Muscle layer of duodenum (tissue), 2 donors: ENCODE measurements around the gene SIRPB1.
"Not testable (repeated sequence)": the region's sequence is repeated elsewhere in the genome, so short reads cannot be mapped to it uniquely, and the experiment has no call there.

Source experiments
- H3K27ac ChIP-seq: one replicate; pipeline ENCODE4 v1.7.0; 2013; ENCODE audit warnings: mild to moderate bottlenecking, low read length
- H3K27me3 ChIP-seq: one replicate; pipeline ENCODE4 v1.7.0; 2013; ENCODE audit warnings: low read depth, mild to moderate bottlenecking, control low read depth, low read length
- H3K36me3 ChIP-seq, 2 donors: one replicate each; pipeline ENCODE4 v1.7.0; 2013; ENCODE audit warnings: low read length in 2 of 2, control low read depth in 1 of 2, mild to moderate bottlenecking in 1 of 2; ENCODE audit not compliant: insufficient read depth in 2 of 2, control insufficient read depth in 1 of 2
- H3K4me1 ChIP-seq, 2 donors: one replicate each; pipeline ENCODE4 v1.7.0; 2013; ENCODE audit warnings: low read length in 2 of 2, mild to moderate bottlenecking in 2 of 2, control low read depth in 1 of 2, moderate library complexity in 1 of 2; ENCODE audit not compliant: insufficient read depth in 2 of 2, control insufficient read depth in 1 of 2
- H3K4me3 ChIP-seq, 2 donors: one replicate each; pipeline ENCODE4 v1.7.0; 2013; ENCODE audit warnings: low read length in 2 of 2, low read depth in 1 of 2, mild to moderate bottlenecking in 1 of 2
- H3K9me3 ChIP-seq, 2 donors: one replicate each; pipeline ENCODE4 v1.7.0; 2013; ENCODE audit warnings: low read length in 2 of 2, control low read depth in 1 of 2, mild to moderate bottlenecking in 1 of 2; ENCODE audit not compliant: control insufficient read depth in 1 of 2
- donor health status: healthy.

The SIRPB1 gene

DNA sequence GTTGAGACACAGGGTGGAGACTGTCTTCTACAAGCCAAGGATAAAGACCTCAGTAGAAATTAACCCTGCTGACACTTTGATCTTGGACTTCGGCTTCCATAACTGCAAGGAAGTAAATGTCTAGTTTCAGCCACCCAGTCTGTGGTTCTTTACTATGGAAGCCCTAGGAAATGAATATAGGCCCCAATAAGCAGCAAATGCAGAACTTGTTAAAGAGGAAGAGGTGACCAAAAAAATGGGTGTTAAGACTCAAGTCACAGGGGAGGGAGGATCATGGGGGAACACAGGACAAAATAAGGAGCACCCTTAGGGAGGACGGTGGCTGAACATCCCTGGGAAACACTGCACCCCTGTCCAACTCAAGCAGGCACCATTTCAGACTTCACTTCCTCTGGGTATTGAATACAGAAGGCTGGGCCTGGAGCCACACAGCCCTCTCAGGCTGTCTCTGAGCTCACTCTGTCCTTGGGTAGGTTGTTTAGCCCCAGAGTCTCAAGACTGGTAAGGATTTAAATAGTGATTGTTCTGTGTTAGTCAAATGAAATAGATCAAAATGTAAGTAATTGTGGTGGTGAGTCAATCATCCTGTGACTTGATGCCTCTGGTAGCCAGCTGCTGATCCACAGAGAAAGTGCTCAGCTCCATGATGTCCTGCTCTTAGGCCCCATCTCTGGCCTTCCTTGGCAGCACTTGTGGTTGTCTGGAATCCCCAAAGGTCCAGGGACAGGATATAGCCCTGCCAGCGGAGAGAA, 31.9 kb downstream of the SIRPB1 start:
- Histone ChIP-seq H3K4me3 (no peak overlapping the region), H3K27ac (no peak overlapping the region), H3K27me3 (no peaks in the 10 kb centered on the region), H3K4me1 (no peaks in the 10 kb centered on the region), H3K36me3 (no peaks in the 10 kb centered on the region), H3K9me3 (no peaks in the 10 kb centered on the region)

DNA sequence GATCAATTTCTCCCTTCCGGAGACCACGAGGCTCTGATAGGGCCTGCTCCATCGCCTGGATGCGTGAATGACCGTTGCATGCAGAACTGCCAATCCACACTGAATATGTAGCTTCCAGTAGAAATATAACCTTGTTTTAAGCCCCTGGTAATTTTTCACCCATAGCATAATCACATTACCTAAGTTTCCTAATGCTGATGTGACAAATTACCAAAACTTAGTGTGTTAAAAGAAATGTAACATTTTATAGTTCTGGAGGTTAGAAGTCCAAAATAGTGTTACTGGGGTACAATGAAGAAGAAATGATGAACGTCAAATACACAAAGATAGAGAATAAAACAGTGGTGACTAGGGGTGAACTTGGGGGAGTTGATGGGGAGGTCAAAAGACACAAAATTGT, 40.3 kb downstream of the SIRPB1 start:
- H3K36me3 ChIP-seq, result no peaks in the 10 kb centered on the region
- no peaks in the 10 kb centered on the region for H3K27me3 ChIP-seq
- H3K27ac ChIP-seq, result no peak overlapping the region
- H3K4me1 ChIP-seq, result no peaks in the 10 kb centered on the region
- H3K4me3 ChIP-seq, result no peak overlapping the region
- no peaks in the 10 kb centered on the region for H3K9me3 ChIP-seq

DNA sequence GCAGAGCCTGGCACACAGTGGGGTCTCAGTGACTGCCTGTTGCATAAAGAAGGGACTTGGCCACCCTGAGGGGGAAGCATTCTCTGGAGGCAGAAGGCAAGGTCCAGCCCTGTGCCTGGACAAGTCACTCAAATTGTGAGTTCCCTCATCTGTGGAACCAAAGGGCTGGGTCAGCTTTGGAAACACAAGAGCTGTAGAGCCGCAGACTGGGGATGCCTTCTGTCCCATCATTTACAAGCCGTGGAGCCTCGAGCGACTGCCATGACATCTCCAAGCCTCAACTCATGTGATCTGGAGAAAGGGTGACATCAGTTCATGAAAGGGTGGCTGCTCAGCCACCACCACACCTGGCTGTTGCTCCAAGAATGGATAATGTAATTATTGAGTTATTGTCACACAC, 41.9 kb downstream of the SIRPB1 start:
- no peaks in the 10 kb centered on the region for H3K4me1 ChIP-seq
- no peaks in the 10 kb centered on the region for H3K36me3 ChIP-seq
- no peaks in the 10 kb centered on the region for H3K9me3 ChIP-seq
- no peak overlapping the region for H3K27ac ChIP-seq
- no peaks in the 10 kb centered on the region for H3K27me3 ChIP-seq
- H3K4me3 ChIP-seq, result no peak overlapping the region

DNA sequence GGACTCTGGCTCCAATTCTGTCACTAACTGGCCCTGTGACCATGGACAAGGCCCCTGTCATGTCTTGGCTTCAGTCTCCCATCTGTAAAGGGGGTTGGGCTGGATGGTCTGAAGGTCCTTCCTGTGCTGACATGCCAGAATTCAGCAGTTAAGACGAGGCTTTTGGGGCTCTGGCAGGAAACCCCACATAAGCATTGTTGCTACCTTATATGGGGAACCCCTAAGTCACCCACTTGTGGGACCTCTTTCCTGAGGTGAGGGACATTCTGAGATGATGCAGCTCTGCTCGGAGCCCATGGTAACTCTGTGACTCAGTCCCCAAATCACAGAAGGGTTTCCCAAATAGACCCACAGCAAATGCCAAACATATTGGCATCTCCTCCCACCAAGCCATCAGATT, 42.5 kb downstream of the SIRPB1 start:
- H3K9me3 ChIP-seq, H3K4me1 ChIP-seq, H3K27me3 ChIP-seq, H3K4me3 ChIP-seq, H3K36me3 ChIP-seq, H3K27ac ChIP-seq: not testable (repeated sequence)

DNA sequence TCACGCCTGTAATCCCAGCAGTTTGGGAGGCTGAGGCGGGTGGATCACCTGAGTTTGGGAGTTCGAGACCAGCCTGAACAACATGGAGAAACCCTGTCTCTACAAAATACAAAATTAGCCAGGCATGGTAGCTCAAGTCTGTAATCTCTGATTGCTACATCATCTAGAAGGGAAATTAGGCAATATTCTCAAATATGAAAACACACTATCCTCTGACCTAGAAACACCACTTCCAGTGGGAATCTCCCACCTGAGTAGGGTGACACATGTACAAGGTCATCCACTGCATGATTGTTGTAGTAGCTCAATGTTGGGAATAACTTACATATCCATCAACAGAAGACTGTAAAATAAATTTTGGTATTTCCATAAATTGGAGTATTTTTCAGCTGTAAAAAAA, 43.2 kb downstream of the SIRPB1 start:
- H3K36me3 ChIP-seq, result no peaks in the 10 kb centered on the region
- H3K9me3 ChIP-seq, result no peaks in the 10 kb centered on the region
- no peak overlapping the region for H3K27ac ChIP-seq
- H3K4me1 ChIP-seq, result no peaks in the 10 kb centered on the region
- H3K4me3 ChIP-seq, result no peak overlapping the region
- H3K27me3 ChIP-seq, result no peaks in the 10 kb centered on the region

DNA sequence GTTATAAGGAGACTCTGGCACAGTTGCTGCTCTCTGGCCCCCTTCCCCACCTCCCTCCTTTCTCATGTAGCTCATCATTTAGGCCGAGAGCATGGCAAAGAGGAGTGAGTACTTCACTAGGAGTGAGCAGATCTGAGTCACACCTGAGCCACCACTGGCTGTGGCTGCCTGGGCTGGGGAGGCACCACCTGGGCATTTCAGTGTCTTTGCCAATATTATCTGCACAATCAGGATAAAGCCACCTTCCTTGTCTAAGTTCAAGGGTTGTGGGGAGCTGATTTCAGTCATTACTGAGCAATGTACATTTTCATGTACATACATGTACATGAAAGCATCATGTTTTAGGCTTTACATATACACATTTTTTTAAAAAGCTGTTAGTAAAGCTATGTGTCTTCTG, 43.8 kb downstream of the SIRPB1 start:
- not testable (repeated sequence) for H3K4me3 ChIP-seq, H3K4me1 ChIP-seq, H3K27me3 ChIP-seq, H3K27ac ChIP-seq, H3K9me3 ChIP-seq, H3K36me3 ChIP-seq

DNA sequence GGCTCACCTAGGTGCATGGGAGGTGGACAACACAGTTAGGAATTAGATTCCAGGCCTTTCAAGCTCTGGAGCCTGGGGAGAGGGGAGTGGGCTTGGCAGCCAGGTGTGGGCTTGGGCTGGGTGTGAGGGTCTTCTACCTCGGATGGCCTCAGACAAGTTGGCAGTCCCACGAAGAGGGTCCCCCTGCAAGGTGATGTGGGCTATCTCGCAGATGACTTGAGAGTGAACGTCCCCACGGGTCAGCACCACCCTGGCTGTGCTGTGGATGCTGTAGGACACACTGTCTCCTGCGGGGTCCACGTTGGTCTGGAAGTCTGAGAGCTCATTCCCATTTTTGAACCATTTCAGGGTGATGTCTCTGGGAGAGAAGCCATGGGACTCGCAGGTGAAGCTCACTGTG, 48.2 kb downstream of the SIRPB1 start:
- H3K4me1 ChIP-seq, H3K27ac ChIP-seq, H3K36me3 ChIP-seq, H3K27me3 ChIP-seq, H3K9me3 ChIP-seq, H3K4me3 ChIP-seq: not testable (repeated sequence)
